PC-9 (cell line): ENCODE data around the gene F2RL2.
"Not testable (repeated sequence)": the region's sequence is repeated elsewhere in the genome, so short reads cannot be mapped to it uniquely, and the experiment has no call there.

Source experiments
- CTCF ChIP-seq: fragments of 200-600 bp; sonication (generic); conservative IDR thresholded peaks from 2 replicates; pipeline ENCODE4 v1.6.1; 2017; ENCODE audit warnings: mixed run types, antibody characterized with exemption, mild to moderate bottlenecking, moderate library complexity
- EZH2 ChIP-seq: fragments of 200-600 bp; sonication (generic); IDR thresholded peaks from 2 replicates; pipeline ENCODE4 v1.8.0; 2017; ENCODE audit warnings: antibody characterized with exemption, low read depth

GRCh38 chr5:76603991-76604390 lies 19.2 kb downstream of the F2RL2 start:
- not testable (repeated sequence) for TF ChIP-seq EZH2, CTCF
